Neural progenitor cell (in vitro differentiated cells): ENCODE data around the gene RPL29. TPM values are rescaled to one million over a fixed set of nuclear protein-coding genes. Genes with fewer than 3 reads are reported as not detected.

ENCODE experiments used
- DNase-seq: peaks from one replicate; pipeline ENCODE4 v3.0.0-alpha.2; 2016; ENCODE audit warnings: low spot score
- H2AFZ ChIP-seq: fragments of 200-600 bp; sonication (generic); replicated peaks from 2 replicates; pipeline ENCODE4 v1.6.1; 2016; ENCODE audit warnings: antibody characterized with exemption
- H3F3A ChIP-seq: fragments of 200-600 bp; sonication (generic); 2 replicates; pipeline ENCODE4 v1.6.1; 2016; ENCODE audit warnings: antibody characterized with exemption, low read depth
- H3K27ac ChIP-seq: fragments of 200-600 bp; sonication (generic); 2 replicates; pipeline ENCODE4 v1.5.1; 2016; ENCODE audit warnings: mild to moderate bottlenecking
- H3K27me3 ChIP-seq: fragments of 200-600 bp; sonication (generic); 2 replicates; pipeline ENCODE4 v1.6.1; 2016; ENCODE audit warnings: mild to moderate bottlenecking, moderate library complexity
- H3K36me3 ChIP-seq: fragments of 200-600 bp; sonication (generic); 2 replicates; pipeline ENCODE4 v1.5.1; 2016
- H3K4me1 ChIP-seq: fragments of 200-600 bp; sonication (generic); 2 replicates; pipeline ENCODE4 v1.6.1; 2016; ENCODE audit warnings: mixed run types
- H3K4me2 ChIP-seq: fragments of 200-600 bp; sonication (generic); 2 replicates; pipeline ENCODE4 v1.6.1; 2016
- H3K4me3 ChIP-seq: fragments of 200-600 bp; sonication (generic); 2 replicates; pipeline ENCODE4 v1.5.1; 2016
- H3K79me2 ChIP-seq: fragments of 200-600 bp; sonication (generic); 2 replicates; pipeline ENCODE4 v1.6.1; 2016; ENCODE audit warnings: low read depth
- H3K9ac ChIP-seq: fragments of 200-600 bp; sonication (generic); 2 replicates; pipeline ENCODE4 v1.6.1; 2016
- H3K9me3 ChIP-seq: fragments of 200-600 bp; sonication (generic); 2 replicates; pipeline ENCODE4 v1.5.1; 2016; ENCODE audit warnings: low read depth
- H4K20me1 ChIP-seq: fragments of 200-600 bp; sonication (generic); 2 replicates; pipeline ENCODE4 v1.6.1; 2016; ENCODE audit warnings: low read depth
- H3K27ac Mint-ChIP-seq: 3 replicates; pipeline ENCODE4 v1.8.0; 2021; ENCODE audit warnings: mixed read lengths
- H3K27me3 Mint-ChIP-seq: 2 replicates; pipeline ENCODE4 v1.8.0; 2022; ENCODE audit warnings: low read depth, mild to moderate bottlenecking, inconsistent platforms, moderate library complexity, mixed read lengths; ENCODE audit not compliant: insufficient read depth
- H3K36me3 Mint-ChIP-seq: 3 replicates; pipeline ENCODE4 v1.8.0; 2021; ENCODE audit warnings: mixed read lengths
- H3K4me1 Mint-ChIP-seq: 3 replicates; pipeline ENCODE4 v1.8.0; 2021; ENCODE audit warnings: mixed read lengths
- H3K4me3 Mint-ChIP-seq: 3 replicates; pipeline ENCODE4 v1.8.0; 2021; ENCODE audit warnings: mild to moderate bottlenecking, moderate library complexity, mixed read lengths
- H3K9me3 Mint-ChIP-seq: 3 replicates; pipeline ENCODE4 v1.8.0; 2020; ENCODE audit warnings: mixed read lengths
- EZH2 ChIP-seq: fragments of 200-600 bp; sonication (generic); IDR thresholded peaks from 2 replicates; pipeline ENCODE4 v1.6.1; 2017; ENCODE audit warnings: antibody characterized with exemption, mild to moderate bottlenecking, moderate library complexity
- EZH2phosphoT487 ChIP-seq: fragments of 200-600 bp; sonication (generic); IDR thresholded peaks from 2 replicates; pipeline ENCODE4 v1.6.1; 2017; ENCODE audit warnings: antibody characterized with exemption
- total RNA-seq: library from RNA; depleted of rRNA; stranded (reverse); fragments of >200 nt; gene quantifications from 2 replicates; pipeline ENCODE4 v1.2.3, GENCODE V29; 2015; ENCODE audit warnings: low replicate concordance
- TF ChIP-seq, protein P1 (sequence below): fragments of 200-600 bp; sonication (generic); IDR thresholded peaks from 2 replicates; pipeline ENCODE4 v1.5.1; 2017; ENCODE audit warnings: antibody characterized with exemption, mild to moderate bottlenecking

RPL29 gene
- total RNA-seq, 1 donor from 2014 or later, result 1,431 TPM

DNA sequence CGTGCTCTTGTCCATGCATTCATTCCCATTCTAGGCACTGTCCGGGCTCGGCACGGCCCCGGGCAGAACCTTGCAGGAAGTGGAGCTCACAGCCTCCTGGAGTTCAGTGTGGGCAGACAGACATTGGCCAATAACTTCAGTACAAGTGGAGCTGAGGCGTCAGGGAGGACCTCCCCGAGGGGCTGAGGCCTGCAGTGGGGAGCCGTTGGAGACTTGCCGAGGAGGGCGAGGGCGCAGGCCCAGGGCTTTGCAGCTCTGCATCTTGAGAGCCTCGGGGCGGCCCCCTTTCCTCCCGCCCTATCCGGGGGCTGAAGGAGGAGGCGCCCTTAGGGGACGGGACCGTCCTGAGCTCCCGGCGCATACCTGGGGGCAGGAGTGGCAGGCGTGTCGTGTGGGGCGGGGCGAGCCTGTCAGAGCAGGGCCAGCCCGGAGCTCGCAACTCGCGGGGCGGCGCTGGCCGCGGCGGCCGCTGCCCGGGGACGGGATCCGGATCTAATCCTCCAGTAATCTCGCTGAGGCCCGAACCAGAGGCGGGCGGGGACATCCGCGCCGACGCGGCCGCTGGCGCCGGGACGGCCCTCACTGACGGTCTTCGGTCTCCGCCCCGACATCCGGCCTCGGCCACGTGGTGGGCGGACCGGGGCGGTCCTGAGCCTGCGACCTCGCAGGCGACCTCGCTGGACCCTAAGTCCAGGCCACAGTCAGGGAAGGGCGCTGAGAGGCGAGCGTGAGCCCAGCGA is 12.7 kb downstream of the RPL29 start, which contains the start of gene ACY1:
TSS of gene ACY1 (plus strand) at position 698 of the 740 bp plus-strand sequence. CDS start 530 bp downstream, outside the sequence.
- H2AFZ ChIP-seq, result peak within 1 kb of the TSS; percentile 38
- H3K9ac ChIP-seq, result no peak within 1 kb of the TSS
- H3K27ac ChIP-seq, result peak within 1 kb of the TSS; percentile 59
- TF ChIP-seq EZH2 (no peak), EZH2phosphoT487 (no peak)
- TF ChIP-seq, protein P1, sequence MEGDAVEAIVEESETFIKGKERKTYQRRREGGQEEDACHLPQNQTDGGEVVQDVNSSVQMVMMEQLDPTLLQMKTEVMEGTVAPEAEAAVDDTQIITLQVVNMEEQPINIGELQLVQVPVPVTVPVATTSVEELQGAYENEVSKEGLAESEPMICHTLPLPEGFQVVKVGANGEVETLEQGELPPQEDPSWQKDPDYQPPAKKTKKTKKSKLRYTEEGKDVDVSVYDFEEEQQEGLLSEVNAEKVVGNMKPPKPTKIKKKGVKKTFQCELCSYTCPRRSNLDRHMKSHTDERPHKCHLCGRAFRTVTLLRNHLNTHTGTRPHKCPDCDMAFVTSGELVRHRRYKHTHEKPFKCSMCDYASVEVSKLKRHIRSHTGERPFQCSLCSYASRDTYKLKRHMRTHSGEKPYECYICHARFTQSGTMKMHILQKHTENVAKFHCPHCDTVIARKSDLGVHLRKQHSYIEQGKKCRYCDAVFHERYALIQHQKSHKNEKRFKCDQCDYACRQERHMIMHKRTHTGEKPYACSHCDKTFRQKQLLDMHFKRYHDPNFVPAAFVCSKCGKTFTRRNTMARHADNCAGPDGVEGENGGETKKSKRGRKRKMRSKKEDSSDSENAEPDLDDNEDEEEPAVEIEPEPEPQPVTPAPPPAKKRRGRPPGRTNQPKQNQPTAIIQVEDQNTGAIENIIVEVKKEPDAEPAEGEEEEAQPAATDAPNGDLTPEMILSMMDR, result no peak
- H3K4me1 Mint-ChIP-seq, result peaks cover 24% of the 10 kb centered on the region
- peaks cover 6% of the 10 kb centered on the region for H3K27me3 Mint-ChIP-seq
- H3K27me3 ChIP-seq, result no peaks in the 10 kb centered on the region
- peak within 1 kb of the TSS; percentile 50 for H3K4me3 ChIP-seq
- no peaks in the 10 kb centered on the region for H3K9me3 ChIP-seq
- H3K27ac Mint-ChIP-seq, result peak within 1 kb of the TSS; percentile 60
- H3K9me3 Mint-ChIP-seq, result no peaks in the 10 kb centered on the region
- H3F3A ChIP-seq, result peaks cover 28% of the 10 kb centered on the region
- H3K36me3 ChIP-seq, result no peaks in the 10 kb centered on the region
- H3K36me3 Mint-ChIP-seq, result peaks cover 3% of the 10 kb centered on the region
- no peaks in the 10 kb centered on the region for H4K20me1 ChIP-seq
- H3K4me3 Mint-ChIP-seq, result peak within 1 kb of the TSS; percentile 86
- DNase-seq, result peak; percentile 96
- H3K79me2 ChIP-seq, result peaks cover 10% of the 10 kb centered on the region
- H3K4me1 ChIP-seq, result peaks cover 16% of the 10 kb centered on the region
- H3K4me2 ChIP-seq, result peak within 1 kb of the TSS; percentile 77

DNA sequence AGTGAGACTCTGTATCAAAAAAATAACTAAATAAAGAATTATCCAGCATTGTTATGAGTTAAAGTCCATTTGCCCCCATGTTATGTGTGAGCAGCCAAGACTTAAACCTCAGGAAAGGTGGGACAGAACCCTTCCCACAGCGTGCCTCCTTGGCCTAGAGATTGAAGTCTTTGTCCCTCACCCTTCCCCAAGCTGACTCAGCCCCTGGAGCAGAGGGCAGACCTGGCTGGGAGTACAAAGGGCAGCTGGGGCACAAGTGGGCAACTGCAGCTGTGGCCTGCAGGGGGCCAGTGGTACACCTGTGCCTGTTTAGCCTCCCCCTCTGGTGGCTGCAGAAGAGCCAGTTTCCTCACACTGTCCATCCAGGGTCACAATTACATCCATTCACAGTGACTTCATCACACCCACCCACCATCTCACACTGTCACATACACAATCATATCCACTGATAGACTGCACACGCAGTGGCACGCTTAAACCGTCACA is 13.3 kb downstream of the RPL29 start:
- peak; percentile 68 for DNase-seq
- Histone ChIP-seq H3K27ac (no peak overlapping the region), H3K27me3 (no peaks in the 10 kb centered on the region), H3K9ac (no peak overlapping the region), H3K9me3 (no peaks in the 10 kb centered on the region), H3K4me1 (peaks cover 16% of the 10 kb centered on the region), H3K4me2 (peak overlapping the region; percentile 77), H3K79me2 (peaks cover 10% of the 10 kb centered on the region), H4K20me1 (no peaks in the 10 kb centered on the region), H3F3A (peaks cover 28% of the 10 kb centered on the region), H2AFZ (peak overlapping the region; percentile 38), H3K36me3 (no peaks in the 10 kb centered on the region), H3K4me3 (peak overlapping the region; percentile 50)
- Mint-ChIP-seq H3K27me3 (peaks cover 4% of the 10 kb centered on the region), H3K36me3 (peaks cover 3% of the 10 kb centered on the region), H3K27ac (no peak overlapping the region), H3K4me3 (peak overlapping the region; percentile 86), H3K4me1 (peaks cover 22% of the 10 kb centered on the region), H3K9me3 (no peaks in the 10 kb centered on the region)
- TF ChIP-seq, protein P1, result peak; percentile 59
- no peak for TF ChIP-seq EZH2phosphoT487

DNA sequence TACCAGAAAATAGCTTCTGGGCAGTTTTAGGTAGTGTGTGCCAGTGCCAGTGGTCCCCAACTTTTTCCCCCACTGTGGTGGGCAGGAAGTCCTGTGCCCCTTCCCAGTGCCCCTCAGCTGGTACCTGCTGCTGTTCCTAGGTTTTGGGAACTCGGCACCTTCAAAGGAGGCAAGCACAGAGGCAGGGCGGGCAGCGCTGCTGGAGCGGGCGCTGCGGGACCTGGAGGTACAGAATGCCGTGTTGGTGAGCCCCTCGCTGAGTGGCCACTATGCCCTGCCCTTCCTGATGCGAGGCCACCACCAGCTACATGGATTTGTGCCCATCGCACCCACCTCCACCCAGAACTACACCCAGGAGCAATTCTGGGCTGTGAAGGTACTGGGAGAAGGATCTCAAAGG is 15.4 kb downstream of the RPL29 start:
- peaks cover 10% of the 10 kb centered on the region for H3K79me2 ChIP-seq
- H3K36me3 ChIP-seq, result no peaks in the 10 kb centered on the region
- H3K9me3 ChIP-seq, result no peaks in the 10 kb centered on the region
- H4K20me1 ChIP-seq, result no peaks in the 10 kb centered on the region
- peaks cover 48% of the 10 kb centered on the region for H3F3A ChIP-seq
- H2AFZ ChIP-seq, result no peak overlapping the region
- no peak for TF ChIP-seq EZH2phosphoT487
- TF ChIP-seq, protein P1, result no peak
- TF ChIP-seq EZH2, result no peak
- H3K9ac ChIP-seq, result no peak overlapping the region
- Mint-ChIP-seq H3K27me3 (peaks cover 4% of the 10 kb centered on the region), H3K4me3 (no peak overlapping the region), H3K36me3 (peaks cover 3% of the 10 kb centered on the region), H3K9me3 (no peaks in the 10 kb centered on the region), H3K4me1 (peaks cover 37% of the 10 kb centered on the region), H3K27ac (no peak overlapping the region)
- peaks cover 19% of the 10 kb centered on the region for H3K27me3 ChIP-seq
- H3K4me3 ChIP-seq, result no peak overlapping the region
- H3K4me2 ChIP-seq, result no peak overlapping the region
- no peak for DNase-seq
- peaks cover 25% of the 10 kb centered on the region for H3K4me1 ChIP-seq
- no peak overlapping the region for H3K27ac ChIP-seq
